Liver (tissue), 9 donors: ENCODE measurements around the gene GRM3. TPM values are rescaled to one million over a fixed set of nuclear protein-coding genes. Genes with fewer than 3 reads are reported as not detected.

Experiments used
- DNase-seq: peaks from one replicate; pipeline ENCODE4 v3.0.0-alpha.2; 2017; ENCODE audit warnings: low spot score
- H3K27ac ChIP-seq, 2 donors: one replicate each; pipeline ENCODE4 v1.7.0; 2013; ENCODE audit warnings: inconsistent platforms in 2 of 2, low read length in 2 of 2, control low read depth in 1 of 2, low read depth in 1 of 2, mild to moderate bottlenecking in 1 of 2
- H3K27me3 ChIP-seq, 4 donors: one replicate each; pipeline versions ENCODE4 v1.6.1 to v1.7.0; 2013; ENCODE audit warnings: low read length in 3 of 4, inconsistent platforms in 1 of 4, mild to moderate bottlenecking in 1 of 4, moderate library complexity in 1 of 4; ENCODE audit not compliant: control insufficient read depth in 4 of 4, insufficient read depth in 4 of 4
- H3K36me3 ChIP-seq, 4 donors: one replicate each; pipeline versions ENCODE4 v1.6.1 to v1.7.0; 2013; ENCODE audit warnings: low read length in 3 of 4, mild to moderate bottlenecking in 3 of 4, low read depth in 1 of 4, moderate library complexity in 1 of 4; ENCODE audit not compliant: control insufficient read depth in 4 of 4, insufficient read depth in 3 of 4
- H3K4me1 ChIP-seq, 4 donors: one replicate each; pipeline versions ENCODE4 v1.6.1 to v1.7.0; 2013; ENCODE audit warnings: low read length in 3 of 4, mild to moderate bottlenecking in 3 of 4, moderate library complexity in 1 of 4; ENCODE audit not compliant: control insufficient read depth in 4 of 4, insufficient read depth in 4 of 4
- H3K4me3 ChIP-seq, 3 donors: one replicate each; pipeline versions ENCODE4 v1.6.1 to v1.7.0; 2013; ENCODE audit warnings: low read length in 3 of 3, control low read depth in 1 of 3, low read depth in 1 of 3, mild to moderate bottlenecking in 1 of 3
- H3K9ac ChIP-seq, 2 donors: one replicate each; pipeline ENCODE4 v1.7.0; 2013; ENCODE audit warnings: low read length in 2 of 2, mild to moderate bottlenecking in 2 of 2, moderate library complexity in 2 of 2, control low read depth in 1 of 2, low read depth in 1 of 2
- H3K9me3 ChIP-seq, 4 donors: one replicate each; pipeline versions ENCODE4 v1.6.1 to v1.7.0; 2013; ENCODE audit warnings: low read length in 3 of 4; ENCODE audit not compliant: control insufficient read depth in 4 of 4
- ATF3 ChIP-seq: IDR thresholded peaks from 2 replicates; pipeline ENCODE4 v1.6.1; 2016; ENCODE audit warnings: antibody characterized with exemption
- EGR1 ChIP-seq, 2 donors: IDR thresholded peaks; 2 replicates each; pipeline ENCODE4 v1.6.1; 2016 to 2018; ENCODE audit warnings: antibody characterized with exemption in 2 of 2, low read depth in 2 of 2
- FOXA1 ChIP-seq: IDR thresholded peaks from 2 replicates; pipeline ENCODE4 v1.6.1; 2016; ENCODE audit warnings: antibody characterized with exemption
- FOXA2 ChIP-seq: IDR thresholded peaks from 2 replicates; pipeline ENCODE4 v1.6.1; 2016; ENCODE audit warnings: antibody characterized with exemption
- GABPA ChIP-seq, 2 donors: IDR thresholded peaks in 1 of 2; conservative IDR thresholded peaks in 1 of 2; 2 replicates each; pipeline ENCODE4 v1.6.1; 2016; ENCODE audit warnings: antibody characterized with exemption in 2 of 2, mild to moderate bottlenecking in 1 of 2, moderate library complexity in 1 of 2
- HNF4A ChIP-seq, 2 donors: conservative IDR thresholded peaks; 2 replicates each; pipeline ENCODE4 v1.6.1; 2016; ENCODE audit warnings: antibody characterized with exemption in 2 of 2, mild to moderate bottlenecking in 2 of 2
- HNF4G ChIP-seq: IDR thresholded peaks from 2 replicates; pipeline ENCODE4 v1.6.1; 2016; ENCODE audit warnings: antibody characterized with exemption
- JUND ChIP-seq, 2 donors: IDR thresholded peaks; 2 replicates each; pipeline ENCODE4 v1.6.1; 2016; ENCODE audit warnings: antibody characterized with exemption in 2 of 2
- NR2F2 ChIP-seq: IDR thresholded peaks from 2 replicates; pipeline ENCODE4 v1.6.1; 2016; ENCODE audit warnings: antibody characterized with exemption
- RAD21 ChIP-seq, 2 donors: IDR thresholded peaks; 2 replicates each; pipeline ENCODE4 v1.6.1; 2016; ENCODE audit warnings: antibody characterized with exemption in 2 of 2, mild to moderate bottlenecking in 2 of 2
- RXRA ChIP-seq, 2 donors: IDR thresholded peaks; 2 replicates each; pipeline ENCODE4 v1.6.1; 2017 to 2018; ENCODE audit warnings: antibody characterized with exemption in 2 of 2, mild to moderate bottlenecking in 1 of 2
- SP1 ChIP-seq: IDR thresholded peaks from 2 replicates; pipeline ENCODE4 v1.6.1; 2018; ENCODE audit warnings: antibody characterized with exemption, mild to moderate bottlenecking
- TAF1 ChIP-seq: conservative IDR thresholded peaks from 2 replicates; pipeline ENCODE4 v1.6.1; 2016; ENCODE audit warnings: antibody characterized with exemption, mild to moderate bottlenecking
- YY1 ChIP-seq: IDR thresholded peaks from 2 replicates; pipeline ENCODE4 v1.6.1; 2016; ENCODE audit warnings: antibody characterized with exemption, mild to moderate bottlenecking
- ZBTB33 ChIP-seq: IDR thresholded peaks from 2 replicates; pipeline ENCODE4 v1.6.1; 2016; ENCODE audit warnings: antibody characterized with exemption
- WGBS: extraction: QIAGEN DNeasy Blood & Tissue Kit; methylation state at CpG from one replicate; pipeline ENCODE4 v1.1.7; 2013; 5-methylcytosine and 5-hydroxymethylcytosine counted together
- polyA plus RNA-seq, 2 donors: library from polyadenylated mRNA; stranded (reverse) in 1 of 2; unstranded in 1 of 2; fragments of 200-250 nt in 1 of 2; fragments of >200 nt in 1 of 2; fragmentation: Nextera tagmentation in 1 of 2; extraction: Ambion mirVana in 1 of 2; gene quantifications; one replicate each; pipeline versions ENCODE4 v1.2.1 to v1.2.3, GENCODE V29; 2013 to 2015
- total RNA-seq, 2 donors: library from RNA; depleted of rRNA; stranded (reverse); fragments of >200 nt; gene quantifications; one replicate each; pipeline ENCODE4 v1.2.3, GENCODE V29; 2014
- TF ChIP-seq, protein P1 (sequence below): IDR thresholded peaks from 2 replicates; pipeline ENCODE4 v1.6.1; 2016; ENCODE audit warnings: antibody characterized with exemption, mild to moderate bottlenecking
- TF ChIP-seq, protein P2 (sequence below): IDR thresholded peaks from 2 replicates; pipeline ENCODE4 v1.6.1; 2016; ENCODE audit warnings: antibody characterized with exemption
- TF ChIP-seq, protein P3 (sequence below): fragments of 150-350 bp; IDR thresholded peaks from 2 replicates; pipeline ENCODE4 v1.5.1; 2017; ENCODE audit warnings: improper control_type of control experiment, low read depth, low read length; ENCODE audit not compliant: missing input control
- donor health status: healthy.
- donor health status: healthy.
- donor health status: healthy.
- donor health status: healthy.
- donor health status: healthy.

Gene GRM3
- total and polyA plus RNA-seq, 4 donors = 0.08 to 0.09 TPM; not detected in 2

DNA sequence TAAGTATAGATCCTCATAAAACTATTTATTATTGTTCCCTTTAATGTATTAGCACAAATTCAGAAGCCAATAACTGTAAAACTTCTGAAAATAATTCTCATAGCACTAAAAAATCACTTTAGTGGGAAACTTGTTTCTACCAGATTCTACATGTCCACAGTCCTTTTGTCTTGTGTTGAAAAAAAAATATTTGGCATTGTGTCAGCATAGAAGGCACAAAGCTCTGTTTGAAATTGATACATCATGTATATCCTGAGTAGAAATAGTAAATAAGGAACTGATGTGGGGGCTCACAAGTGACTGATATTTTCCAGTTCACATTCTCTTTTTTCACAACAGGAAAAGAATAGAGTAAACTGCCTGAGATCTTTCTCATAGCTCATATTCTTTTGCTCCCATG lies 134.6 kb downstream of the GRM3 start:
- Histone ChIP-seq H3K4me3 (no peak overlapping the region), H3K36me3 (no peaks in the 10 kb centered on the region), H3K4me1 (no peaks in the 10 kb centered on the region), H3K27me3 (no peaks in the 10 kb centered on the region), H3K27ac (no peak overlapping the region), H3K9me3 (no peaks in the 10 kb centered on the region), H3K9ac (no peak overlapping the region)
- no peak for DNase-seq
- TF ChIP-seq TAF1 (no peak), YY1 (no peak), ATF3 (no peak), ZBTB33 (no peak), RAD21 (IDR thresholded peaks at IDR 0.05) (no peak), JUND (IDR thresholded peaks at IDR 0.05) (no peak), EGR1 (IDR thresholded peaks at IDR 0.05; ENCODE audit: low read depth in 2 of 2) (no peak), NR2F2 (no peak), SP1 (no peak), HNF4A (conservative IDR thresholded peaks at IDR 0.05) (no peak), FOXA2 (no peak), HNF4G (no peak)
- TF ChIP-seq, protein P1, sequence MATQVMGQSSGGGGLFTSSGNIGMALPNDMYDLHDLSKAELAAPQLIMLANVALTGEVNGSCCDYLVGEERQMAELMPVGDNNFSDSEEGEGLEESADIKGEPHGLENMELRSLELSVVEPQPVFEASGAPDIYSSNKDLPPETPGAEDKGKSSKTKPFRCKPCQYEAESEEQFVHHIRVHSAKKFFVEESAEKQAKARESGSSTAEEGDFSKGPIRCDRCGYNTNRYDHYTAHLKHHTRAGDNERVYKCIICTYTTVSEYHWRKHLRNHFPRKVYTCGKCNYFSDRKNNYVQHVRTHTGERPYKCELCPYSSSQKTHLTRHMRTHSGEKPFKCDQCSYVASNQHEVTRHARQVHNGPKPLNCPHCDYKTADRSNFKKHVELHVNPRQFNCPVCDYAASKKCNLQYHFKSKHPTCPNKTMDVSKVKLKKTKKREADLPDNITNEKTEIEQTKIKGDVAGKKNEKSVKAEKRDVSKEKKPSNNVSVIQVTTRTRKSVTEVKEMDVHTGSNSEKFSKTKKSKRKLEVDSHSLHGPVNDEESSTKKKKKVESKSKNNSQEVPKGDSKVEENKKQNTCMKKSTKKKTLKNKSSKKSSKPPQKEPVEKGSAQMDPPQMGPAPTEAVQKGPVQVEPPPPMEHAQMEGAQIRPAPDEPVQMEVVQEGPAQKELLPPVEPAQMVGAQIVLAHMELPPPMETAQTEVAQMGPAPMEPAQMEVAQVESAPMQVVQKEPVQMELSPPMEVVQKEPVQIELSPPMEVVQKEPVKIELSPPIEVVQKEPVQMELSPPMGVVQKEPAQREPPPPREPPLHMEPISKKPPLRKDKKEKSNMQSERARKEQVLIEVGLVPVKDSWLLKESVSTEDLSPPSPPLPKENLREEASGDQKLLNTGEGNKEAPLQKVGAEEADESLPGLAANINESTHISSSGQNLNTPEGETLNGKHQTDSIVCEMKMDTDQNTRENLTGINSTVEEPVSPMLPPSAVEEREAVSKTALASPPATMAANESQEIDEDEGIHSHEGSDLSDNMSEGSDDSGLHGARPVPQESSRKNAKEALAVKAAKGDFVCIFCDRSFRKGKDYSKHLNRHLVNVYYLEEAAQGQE = no peak

GRCh38 chr7:86784765-86785164 lies 141.1 kb downstream of the GRM3 start:
- H3K9me3 ChIP-seq = peaks cover 0 to 2% (median 0%) of the 10 kb centered on the region in 4 donors
- no peak overlapping the region for H3K4me3 ChIP-seq
- no peaks in the 10 kb centered on the region for H3K27me3 ChIP-seq
- no peak for DNase-seq
- TF ChIP-seq, protein P1 = no peak
- TF ChIP-seq SP1 (no peak), JUND (IDR thresholded peaks at IDR 0.05) (no peak), GABPA (IDR thresholded peaks at IDR 0.05 in 1 of 2, conservative IDR thresholded peaks at IDR 0.05 in 1 of 2) (no peak), TAF1 (no peak), HNF4A (conservative IDR thresholded peaks at IDR 0.05) (no peak), HNF4G (no peak), FOXA2 (no peak), FOXA1 (no peak), RXRA (IDR thresholded peaks at IDR 0.05) (no peak), ATF3 (no peak), YY1 (no peak), RAD21 (IDR thresholded peaks at IDR 0.05) (no peak), ZBTB33 (no peak), NR2F2 (no peak), EGR1 (IDR thresholded peaks at IDR 0.05; ENCODE audit: low read depth in 2 of 2) (no peak)
- TF ChIP-seq, protein P2, sequence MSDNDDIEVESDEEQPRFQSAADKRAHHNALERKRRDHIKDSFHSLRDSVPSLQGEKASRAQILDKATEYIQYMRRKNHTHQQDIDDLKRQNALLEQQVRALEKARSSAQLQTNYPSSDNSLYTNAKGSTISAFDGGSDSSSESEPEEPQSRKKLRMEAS = no peak
- TF ChIP-seq, protein P3, sequence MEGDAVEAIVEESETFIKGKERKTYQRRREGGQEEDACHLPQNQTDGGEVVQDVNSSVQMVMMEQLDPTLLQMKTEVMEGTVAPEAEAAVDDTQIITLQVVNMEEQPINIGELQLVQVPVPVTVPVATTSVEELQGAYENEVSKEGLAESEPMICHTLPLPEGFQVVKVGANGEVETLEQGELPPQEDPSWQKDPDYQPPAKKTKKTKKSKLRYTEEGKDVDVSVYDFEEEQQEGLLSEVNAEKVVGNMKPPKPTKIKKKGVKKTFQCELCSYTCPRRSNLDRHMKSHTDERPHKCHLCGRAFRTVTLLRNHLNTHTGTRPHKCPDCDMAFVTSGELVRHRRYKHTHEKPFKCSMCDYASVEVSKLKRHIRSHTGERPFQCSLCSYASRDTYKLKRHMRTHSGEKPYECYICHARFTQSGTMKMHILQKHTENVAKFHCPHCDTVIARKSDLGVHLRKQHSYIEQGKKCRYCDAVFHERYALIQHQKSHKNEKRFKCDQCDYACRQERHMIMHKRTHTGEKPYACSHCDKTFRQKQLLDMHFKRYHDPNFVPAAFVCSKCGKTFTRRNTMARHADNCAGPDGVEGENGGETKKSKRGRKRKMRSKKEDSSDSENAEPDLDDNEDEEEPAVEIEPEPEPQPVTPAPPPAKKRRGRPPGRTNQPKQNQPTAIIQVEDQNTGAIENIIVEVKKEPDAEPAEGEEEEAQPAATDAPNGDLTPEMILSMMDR = no peak
- H3K4me1 ChIP-seq = no peaks in the 10 kb centered on the region
- H3K9ac ChIP-seq = no peak overlapping the region
- no peak overlapping the region for H3K27ac ChIP-seq
- WGBS = 86% methylated on average over 2 of the region's 2 CpGs
- no peaks in the 10 kb centered on the region for H3K36me3 ChIP-seq
